SIG-M5 treated with dmso at 0.1 percent for 504 hours (cell line): Measurements from ENCODE around the gene NFIC.
"Not testable (repeated sequence)": the region's sequence is repeated elsewhere in the genome, so short reads cannot be mapped to it uniquely, and the experiment has no call there.

Experiments
- DNase-seq: peaks from one replicate; lab custom pipeline; 2025; ENCODE audit not compliant: unreplicated experiment; lab: John Stamatoyannopoulos, UW

NFIC gene

GRCh38 chr19:3396881-3397265 is 30.5 kb downstream of the NFIC start:
- DNase-seq = no peak

GRCh38 chr19:3397266-3398022 is 31.1 kb downstream of the NFIC start:
- no peak for DNase-seq

- DNase-seq = no peak
These were observed 31.9 kb downstream of the NFIC start for GRCh38 chr19:3398114-3398899.

GRCh38 chr19:3398900-3399278 is 32.5 kb downstream of the NFIC start:
- DNase-seq = no peak

GRCh38 chr19:3399311-3399710 is 32.9 kb downstream of the NFIC start:
- not testable (repeated sequence) for DNase-seq

GRCh38 chr19:3401004-3401768 is 34.8 kb downstream of the NFIC start:
- DNase-seq = no peak

- DNase-seq = no peak
These were observed 36.5 kb downstream of the NFIC start for GRCh38 chr19:3402631-3403443.

GRCh38 chr19:3403489-3404323 is 37.3 kb downstream of the NFIC start:
- no peak for DNase-seq

- no peak for DNase-seq
These were observed 38.2 kb downstream of the NFIC start for GRCh38 chr19:3404324-3405260.

- no peak for DNase-seq
These were observed 38.9 kb downstream of the NFIC start for GRCh38 chr19:3405261-3405653.

- DNase-seq = no peak
These were observed 40.3 kb downstream of the NFIC start for GRCh38 chr19:3406571-3407111.

GRCh38 chr19:3407556-3408516 is 41.5 kb downstream of the NFIC start:
- no peak for DNase-seq

GRCh38 chr19:3408996-3409345 is 42.6 kb downstream of the NFIC start:
- DNase-seq = no peak

- DNase-seq = no peak
These were observed 43.1 kb downstream of the NFIC start for GRCh38 chr19:3409346-3410064.

- no peak for DNase-seq
These were observed 45.3 kb downstream of the NFIC start for GRCh38 chr19:3411636-3412035.

GRCh38 chr19:3412066-3412465 is 45.7 kb downstream of the NFIC start:
- no peak for DNase-seq

GRCh38 chr19:3413796-3414327 is 47.5 kb downstream of the NFIC start:
- no peak for DNase-seq
